Natural killer cell (primary cell): ENCODE results near the gene SLC6A12. TPM values are rescaled to one million over a fixed set of nuclear protein-coding genes. Genes with fewer than 3 reads are reported as not detected.

ENCODE experiments used
- ATAC-seq, 3 donors: fragments of 150-1000 bp in 2 of 3; fragments of 200-7000 bp in 1 of 3; cut with Tn5 transposase; 1 replicate in 1 of 3; 2 replicates in 2 of 3; pipeline ENCODE4 v1.10.0; 2021; ENCODE audit warnings: mild to moderate bottlenecking in 2 of 3, moderate library complexity in 2 of 3
- DNase-seq, 2 donors: peaks; one replicate each; pipeline versions ENCODE4 v3.0.0 to v3.0.0-alpha.2; 2013 to 2021; ENCODE audit warnings: mixed read lengths in 1 of 2
- H3K27ac ChIP-seq: one replicate; pipeline ENCODE4 v1.5.1; 2013; ENCODE audit warnings: mild to moderate bottlenecking, low read length
- H3K27me3 ChIP-seq: one replicate; pipeline ENCODE4 v1.6.1; 2013; ENCODE audit warnings: low read length; ENCODE audit not compliant: control insufficient read depth, insufficient read depth
- H3K36me3 ChIP-seq: one replicate; pipeline ENCODE4 v1.6.1; 2013; ENCODE audit warnings: low read length; ENCODE audit not compliant: control insufficient read depth, insufficient read depth
- H3K4me1 ChIP-seq: one replicate; pipeline ENCODE4 v1.6.1; 2013; ENCODE audit warnings: low read length; ENCODE audit not compliant: control insufficient read depth, insufficient read depth
- H3K4me3 ChIP-seq: one replicate; pipeline ENCODE4 v1.5.1; 2013; ENCODE audit warnings: low read length
- H3K9me3 ChIP-seq: one replicate; pipeline ENCODE4 v1.6.1; 2013; ENCODE audit warnings: low read length; ENCODE audit not compliant: control insufficient read depth, insufficient read depth
- H3K27ac Mint-ChIP-seq, 2 donors: one replicate each; pipeline ENCODE4 v1.8.0; 2022; ENCODE audit warnings: mild to moderate bottlenecking in 2 of 2, mixed read lengths in 2 of 2, moderate library complexity in 1 of 2
- H3K27me3 Mint-ChIP-seq, 2 donors: one replicate each; pipeline ENCODE4 v1.8.0; 2022; ENCODE audit warnings: low read depth in 2 of 2, mixed read lengths in 2 of 2
- H3K36me3 Mint-ChIP-seq: one replicate; pipeline ENCODE4 v1.8.0; 2022; ENCODE audit warnings: mixed read lengths
- H3K4me1 Mint-ChIP-seq, 2 donors: one replicate each; pipeline ENCODE4 v1.8.0; 2022; ENCODE audit warnings: mixed read lengths in 2 of 2
- H3K4me3 Mint-ChIP-seq: one replicate; pipeline ENCODE4 v1.8.0; 2022; ENCODE audit warnings: mild to moderate bottlenecking, moderate library complexity, mixed read lengths
- H3K9me3 Mint-ChIP-seq, 2 donors: one replicate each; pipeline ENCODE4 v1.8.0; 2022; ENCODE audit warnings: mixed read lengths in 2 of 2
- CTCF ChIP-seq: fragments of 200-600 bp; IDR thresholded peaks from one replicate; pipeline ENCODE4 v1.8.0; 2022; ENCODE audit warnings: antibody characterized with exemption
- WGBS: methylation state at CpG from one replicate; pipeline ENCODE4 v1.1.7; 2013; ENCODE audit warnings: missing lambda C conversion rate; ENCODE audit not compliant: insufficient coverage; 5-methylcytosine and 5-hydroxymethylcytosine counted together
- intact Hi-C: fragments of 100-400 bp; cut with micrococcal nuclease; formaldehyde crosslinking; loops from one replicate; pipeline ENCODE4 v1.14.2; 2022
- total RNA-seq, 4 donors: library from RNA; stranded (reverse); fragments of 120-200 nt in 1 of 4; gene quantifications; one replicate each; pipeline versions ENCODE4 v1.2.3 to v1.2.4, GENCODE V29; 2013 to 2022

The SLC6A12 gene
- total RNA-seq, 3 donors from 2014 or later (not counting 1 experiment from before 2014, with no cell fraction given): 0.54 to 0.70 TPM; not detected in 1

GRCh38 chr12:175250-175649 lies 38.7 kb downstream of the SLC6A12 start:
- Mint-ChIP-seq H3K36me3 (no peaks in the 10 kb centered on the region), H3K27ac (no peak overlapping the region), H3K27me3 (peaks cover 0 to 3% of the 10 kb centered on the region in 2 donors), H3K4me1 (peaks cover 5 to 34% of the 10 kb centered on the region in 2 donors), H3K4me3 (no peak overlapping the region), H3K9me3 (no peaks in the 10 kb centered on the region)
- 86% methylated on average over 10 of the region's 10 CpGs for WGBS
- no peaks in the 10 kb centered on the region for H3K27me3 ChIP-seq
- no peak overlapping the region for H3K4me3 ChIP-seq
- intact Hi-C loops: no loop called here
- H3K36me3 ChIP-seq: no peaks in the 10 kb centered on the region
- H3K4me1 ChIP-seq: peaks cover 12% of the 10 kb centered on the region
- no peaks in the 10 kb centered on the region for H3K9me3 ChIP-seq
- ATAC-seq: no peak
- H3K27ac ChIP-seq: no peak overlapping the region
- TF ChIP-seq CTCF: no peak
- DNase-seq: no peak

GRCh38 chr12:174596-174995 lies 39.4 kb downstream of the SLC6A12 start:
- peaks cover 2 to 3% of the 10 kb centered on the region in 2 donors for H3K27me3 Mint-ChIP-seq
- no peaks in the 10 kb centered on the region for H3K9me3 Mint-ChIP-seq

GRCh38 chr12:174124-174523 lies 39.8 kb downstream of the SLC6A12 start:
- no peak overlapping the region for H3K4me3 ChIP-seq
- no peaks in the 10 kb centered on the region for H3K36me3 ChIP-seq
- H3K4me1 ChIP-seq: peaks cover 7% of the 10 kb centered on the region
- Mint-ChIP-seq H3K4me3 (no peak overlapping the region), H3K9me3 (no peaks in the 10 kb centered on the region), H3K4me1 (peaks cover 6 to 33% of the 10 kb centered on the region in 2 donors), H3K27ac (no peak overlapping the region), H3K36me3 (no peaks in the 10 kb centered on the region), H3K27me3 (peaks cover 3 to 7% of the 10 kb centered on the region in 2 donors)
- no peak for DNase-seq
- no peak for ATAC-seq
- intact Hi-C loops: no loop called here
- H3K27ac ChIP-seq: no peak overlapping the region
- H3K27me3 ChIP-seq: no peaks in the 10 kb centered on the region
- WGBS: 87% methylated on average over 5 of the region's 6 CpGs
- H3K9me3 ChIP-seq: no peaks in the 10 kb centered on the region
- TF ChIP-seq CTCF: no peak

More at GRCh38 chr12:174596-174995, 39.4 kb downstream of the SLC6A12 start:
- no peaks in the 10 kb centered on the region for H3K36me3 ChIP-seq
- Mint-ChIP-seq H3K36me3 (no peaks in the 10 kb centered on the region), H3K4me1 (peaks cover 1 to 29% of the 10 kb centered on the region in 2 donors), H3K27ac (no peak overlapping the region), H3K4me3 (no peak overlapping the region)
- no peak overlapping the region for H3K4me3 ChIP-seq
- 84% methylated on average over 23 of the region's 23 CpGs for WGBS
- no peaks in the 10 kb centered on the region for H3K9me3 ChIP-seq
- intact Hi-C loops: no loop called here
- DNase-seq (no peak), ATAC-seq (no peak)
- H3K27me3 ChIP-seq: no peaks in the 10 kb centered on the region
- no peak for TF ChIP-seq CTCF
- peaks cover 6% of the 10 kb centered on the region for H3K4me1 ChIP-seq
- H3K27ac ChIP-seq: no peak overlapping the region

GRCh38 chr12:172732-173161 lies 41.2 kb downstream of the SLC6A12 start:
- intact Hi-C loops: no loop called here
- Mint-ChIP-seq H3K4me3 (no peak overlapping the region), H3K27ac (no peak overlapping the region), H3K9me3 (no peaks in the 10 kb centered on the region), H3K27me3 (peaks cover 3 to 11% of the 10 kb centered on the region in 2 donors), H3K36me3 (no peaks in the 10 kb centered on the region), H3K4me1 (peaks cover 11 to 27% of the 10 kb centered on the region in 2 donors)
- DNase-seq (no peak), ATAC-seq (no peak)
- WGBS: 68% methylated on average over 15 of the region's 15 CpGs
- H3K36me3 ChIP-seq: no peaks in the 10 kb centered on the region
- no peak for TF ChIP-seq CTCF
- no peaks in the 10 kb centered on the region for H3K27me3 ChIP-seq
- H3K27ac ChIP-seq: no peak overlapping the region
- H3K4me1 ChIP-seq: peaks cover 13% of the 10 kb centered on the region
- H3K4me3 ChIP-seq: no peak overlapping the region
- no peaks in the 10 kb centered on the region for H3K9me3 ChIP-seq
